ENCODE data around the gene PON1.

PON1 gene

DNA sequence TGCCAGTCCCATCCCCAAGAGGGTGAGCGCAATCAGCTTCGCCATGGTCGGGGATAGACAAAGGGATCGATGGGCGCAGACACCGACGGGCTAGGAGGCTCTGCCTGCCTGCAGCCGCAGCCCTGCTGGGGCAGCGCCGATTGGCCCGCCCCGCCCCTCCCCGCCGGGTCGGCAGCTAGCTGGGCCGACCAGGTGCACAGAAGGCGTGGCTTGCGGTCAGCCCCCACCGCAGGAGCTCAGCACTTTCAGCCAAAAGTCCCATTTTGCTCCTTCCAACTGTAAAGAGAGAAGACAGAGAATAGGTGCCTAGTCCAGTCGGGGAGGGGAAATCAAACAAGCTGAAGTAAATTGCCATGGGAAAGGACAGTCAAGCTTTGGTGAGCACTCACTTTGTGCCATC lies at the start of gene PON1:
Gene PON1, minus strand, starts transcription at position 102 of the 400 bp plus-strand sequence. Its CDS starts 57 bp downstream, at position 45.
- Histone ChIP-seq H3K36me3 (ENCODE audit: insufficient read depth, low read length) (no peaks in the 10 kb centered on the region), H3K9me3 (ENCODE audit: insufficient read depth, low read length, severe bottlenecking) (no peaks in the 10 kb centered on the region), H3K4me3 (ENCODE audit: low read depth in 1 of 2, low read length in 2 of 2) (no peak within 1 kb of the TSS), H4K20me1 (ENCODE audit: insufficient read depth, low read length) (no peaks in the 10 kb centered on the region), H3K9ac (ENCODE audit: low read depth, low read length) (no peak within 1 kb of the TSS), H3K4me1 (ENCODE audit: insufficient read depth, low read length) (no peaks in the 10 kb centered on the region), H3K79me2 (ENCODE audit: insufficient read depth, low read length) (no peaks in the 10 kb centered on the region), H3K4me2 (ENCODE audit: insufficient read depth, low read length) (no peak within 1 kb of the TSS), H3K27ac (ENCODE audit: low read length) (no peak within 1 kb of the TSS), H2AFZ (ENCODE audit: low read depth, low read length) (no peak within 1 kb of the TSS), H3K27me3 (ENCODE audit: insufficient read depth, low read length, poor library complexity) (no peaks in the 10 kb centered on the region)
- ATAC-seq (ENCODE audit: insufficient read depth, low read depth) (no peak), DNase-seq (no peak)
- TF ChIP-seq, protein P1, sequence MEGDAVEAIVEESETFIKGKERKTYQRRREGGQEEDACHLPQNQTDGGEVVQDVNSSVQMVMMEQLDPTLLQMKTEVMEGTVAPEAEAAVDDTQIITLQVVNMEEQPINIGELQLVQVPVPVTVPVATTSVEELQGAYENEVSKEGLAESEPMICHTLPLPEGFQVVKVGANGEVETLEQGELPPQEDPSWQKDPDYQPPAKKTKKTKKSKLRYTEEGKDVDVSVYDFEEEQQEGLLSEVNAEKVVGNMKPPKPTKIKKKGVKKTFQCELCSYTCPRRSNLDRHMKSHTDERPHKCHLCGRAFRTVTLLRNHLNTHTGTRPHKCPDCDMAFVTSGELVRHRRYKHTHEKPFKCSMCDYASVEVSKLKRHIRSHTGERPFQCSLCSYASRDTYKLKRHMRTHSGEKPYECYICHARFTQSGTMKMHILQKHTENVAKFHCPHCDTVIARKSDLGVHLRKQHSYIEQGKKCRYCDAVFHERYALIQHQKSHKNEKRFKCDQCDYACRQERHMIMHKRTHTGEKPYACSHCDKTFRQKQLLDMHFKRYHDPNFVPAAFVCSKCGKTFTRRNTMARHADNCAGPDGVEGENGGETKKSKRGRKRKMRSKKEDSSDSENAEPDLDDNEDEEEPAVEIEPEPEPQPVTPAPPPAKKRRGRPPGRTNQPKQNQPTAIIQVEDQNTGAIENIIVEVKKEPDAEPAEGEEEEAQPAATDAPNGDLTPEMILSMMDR (IDR thresholded peaks at IDR 0.05; ENCODE audit: borderline replicate concordance, extremely low read depth, low read length, poor library complexity, severe bottlenecking), result no peak
- no peak for TF ChIP-seq EZH2 (IDR thresholded peaks at IDR 0.05; ENCODE audit: borderline replicate concordance, low read depth, low read length, severe bottlenecking)

DNA sequence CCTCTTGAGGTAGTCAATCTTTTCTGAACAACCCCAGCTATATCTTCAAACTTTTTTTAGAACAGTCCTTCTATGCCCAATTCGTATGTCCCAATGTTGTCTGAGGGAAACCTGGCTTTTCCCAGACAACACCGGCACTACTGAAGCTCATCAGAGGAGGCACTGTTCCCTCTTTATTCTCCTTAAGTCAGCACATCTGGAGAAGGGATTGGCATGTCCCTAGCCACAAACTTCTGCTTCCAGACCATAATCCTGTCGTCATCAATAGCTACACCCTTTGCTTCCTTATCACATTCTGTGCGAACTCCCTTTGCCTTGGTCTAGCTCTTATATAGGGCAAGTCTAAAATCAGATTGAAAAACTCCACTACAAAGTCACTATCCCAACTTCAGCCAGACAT lies 49.0 kb upstream of the PON1 start:
- Histone ChIP-seq H3K79me2 (ENCODE audit: insufficient read depth, low read length) (no peaks in the 10 kb centered on the region), H3K4me1 (ENCODE audit: insufficient read depth, low read length) (no peaks in the 10 kb centered on the region), H3K4me3 (ENCODE audit: low read depth in 1 of 2, low read length in 2 of 2) (no peak overlapping the region), H3K9ac (ENCODE audit: low read depth, low read length) (no peak overlapping the region), H3K4me2 (ENCODE audit: insufficient read depth, low read length) (no peak overlapping the region), H4K20me1 (ENCODE audit: insufficient read depth, low read length) (no peaks in the 10 kb centered on the region), H3K27ac (ENCODE audit: low read length) (no peak overlapping the region), H3K9me3 (ENCODE audit: insufficient read depth, low read length, severe bottlenecking) (no peaks in the 10 kb centered on the region), H3K27me3 (ENCODE audit: insufficient read depth, low read length, poor library complexity) (no peaks in the 10 kb centered on the region), H2AFZ (ENCODE audit: low read depth, low read length) (no peak overlapping the region), H3K36me3 (ENCODE audit: insufficient read depth, low read length) (no peaks in the 10 kb centered on the region)
- no peak for DNase-seq
- ATAC-seq (ENCODE audit: insufficient read depth, low read depth), result no peak
- TF ChIP-seq, protein P1 (IDR thresholded peaks at IDR 0.05; ENCODE audit: borderline replicate concordance, extremely low read depth, low read length, poor library complexity, severe bottlenecking), result peak; percentile 15
- TF ChIP-seq EZH2 (IDR thresholded peaks at IDR 0.05; ENCODE audit: borderline replicate concordance, low read depth, low read length, severe bottlenecking), result no peak

DNA sequence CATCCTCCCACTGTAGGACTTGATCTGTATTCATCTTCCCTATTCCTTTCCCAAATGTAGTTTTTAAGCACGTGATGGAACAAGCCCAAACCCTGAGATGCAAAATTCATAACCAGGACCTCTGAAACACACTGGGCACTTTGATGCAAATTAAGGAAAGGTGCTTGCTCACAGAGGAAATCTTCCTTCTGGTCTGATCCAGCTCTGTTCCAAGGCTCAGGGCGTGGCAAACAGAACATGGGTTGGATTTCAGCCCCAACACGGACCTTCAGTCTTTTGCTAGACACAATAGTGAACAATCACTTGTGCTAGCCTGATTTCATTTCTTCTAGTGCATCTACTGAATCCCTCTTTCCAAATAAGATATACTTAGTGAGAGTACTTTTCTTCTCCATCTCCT lies 43.9 kb upstream of the PON1 start:
- no peak for DNase-seq
- no peak overlapping the region for H3K27ac ChIP-seq (ENCODE audit: low read length)
- no peaks in the 10 kb centered on the region for H3K36me3 ChIP-seq (ENCODE audit: insufficient read depth, low read length)
- H3K9me3 ChIP-seq (ENCODE audit: insufficient read depth, low read length, severe bottlenecking), result no peaks in the 10 kb centered on the region
- no peaks in the 10 kb centered on the region for H4K20me1 ChIP-seq (ENCODE audit: insufficient read depth, low read length)
- H2AFZ ChIP-seq (ENCODE audit: low read depth, low read length), result no peak overlapping the region
- TF ChIP-seq EZH2 (IDR thresholded peaks at IDR 0.05; ENCODE audit: borderline replicate concordance, low read depth, low read length, severe bottlenecking), result no peak
- TF ChIP-seq, protein P1 (IDR thresholded peaks at IDR 0.05; ENCODE audit: borderline replicate concordance, extremely low read depth, low read length, poor library complexity, severe bottlenecking), result no peak
- no peaks in the 10 kb centered on the region for H3K79me2 ChIP-seq (ENCODE audit: insufficient read depth, low read length)
- no peak for ATAC-seq (ENCODE audit: insufficient read depth, low read depth)
- H3K4me2 ChIP-seq (ENCODE audit: insufficient read depth, low read length), result no peak overlapping the region
- no peaks in the 10 kb centered on the region for H3K27me3 ChIP-seq (ENCODE audit: insufficient read depth, low read length, poor library complexity)
- no peak overlapping the region for H3K9ac ChIP-seq (ENCODE audit: low read depth, low read length)
- no peaks in the 10 kb centered on the region for H3K4me1 ChIP-seq (ENCODE audit: insufficient read depth, low read length)
- no peak overlapping the region for H3K4me3 ChIP-seq (ENCODE audit: low read depth in 1 of 2, low read length in 2 of 2)

DNA sequence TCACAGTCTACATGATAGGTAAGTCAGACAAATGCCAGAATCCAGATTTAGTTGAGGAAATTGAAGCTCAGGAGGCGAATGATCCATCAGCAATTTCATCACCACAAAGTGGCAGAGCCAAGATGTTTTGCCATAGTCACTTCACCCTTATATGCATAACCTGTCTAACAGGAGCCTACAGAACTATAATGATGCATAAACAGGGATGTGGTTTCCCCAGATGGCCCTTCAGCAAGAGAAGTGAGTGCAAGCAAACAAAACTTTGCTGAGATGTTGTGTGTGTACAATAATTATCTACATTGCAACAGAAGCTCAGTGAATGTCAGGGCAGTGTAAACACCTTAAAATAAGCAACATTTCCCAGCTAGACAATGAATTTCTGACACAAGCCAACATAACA lies 43.3 kb upstream of the PON1 start:
- Histone ChIP-seq H3K27ac (ENCODE audit: low read length) (no peak overlapping the region), H3K9me3 (ENCODE audit: insufficient read depth, low read length, severe bottlenecking) (no peaks in the 10 kb centered on the region), H3K9ac (ENCODE audit: low read depth, low read length) (no peak overlapping the region), H2AFZ (ENCODE audit: low read depth, low read length) (no peak overlapping the region), H3K4me3 (ENCODE audit: low read depth in 1 of 2, low read length in 2 of 2) (no peak overlapping the region), H3K4me2 (ENCODE audit: insufficient read depth, low read length) (no peak overlapping the region), H3K36me3 (ENCODE audit: insufficient read depth, low read length) (no peaks in the 10 kb centered on the region), H3K79me2 (ENCODE audit: insufficient read depth, low read length) (no peaks in the 10 kb centered on the region), H4K20me1 (ENCODE audit: insufficient read depth, low read length) (no peaks in the 10 kb centered on the region), H3K27me3 (ENCODE audit: insufficient read depth, low read length, poor library complexity) (no peaks in the 10 kb centered on the region), H3K4me1 (ENCODE audit: insufficient read depth, low read length) (no peaks in the 10 kb centered on the region)
- TF ChIP-seq EZH2 (IDR thresholded peaks at IDR 0.05; ENCODE audit: borderline replicate concordance, low read depth, low read length, severe bottlenecking), result no peak
- TF ChIP-seq, protein P1 (IDR thresholded peaks at IDR 0.05; ENCODE audit: borderline replicate concordance, extremely low read depth, low read length, poor library complexity, severe bottlenecking), result no peak
- ATAC-seq (ENCODE audit: insufficient read depth, low read depth) (no peak), DNase-seq (no peak)

All from DND-41 (cell line).